GM12878 (cell line): ENCODE results near the gene ZNF804B. TPM values are rescaled to one million over a fixed set of nuclear protein-coding genes. Genes with fewer than 3 reads are reported as not detected.
A peak's percentile ranks its signal among the peaks of the same experiment; 100 is the strongest.

Experiments used
- ATAC-seq: fragments of 200-7000 bp; cut with Tn5 transposase; 3 replicates; pipeline ENCODE4 v1.9.1; 2020; ENCODE audit warnings: mild to moderate bottlenecking, moderate library complexity
- BruUV-seq: library from RNA; stranded (reverse); fragments of 400-500 nt; replicated peaks from 2 replicates; lab custom pipeline; 2021; lab: Mats Ljungman, UMichigan
- CTCF ChIA-PET: fragments of 300-600 bp; sonication (Branson Sonifier 250); formaldehyde crosslinking; extraction: SDS; loops from one replicate; lab custom pipeline; 2021; ENCODE audit warnings: inconsistent platforms; lab: Yijun Ruan, JAX
- POLR2A ChIA-PET: fragments of 350-600 bp; formaldehyde crosslinking; extraction: SDS; loops from one replicate; lab custom pipeline; 2021; ENCODE audit warnings: inconsistent platforms; lab: Charles Lee
- RAD21 ChIA-PET: fragments of 300-600 bp; sonication (Branson Sonifier 250); formaldehyde crosslinking; loops from one replicate; lab custom pipeline; 2023; ENCODE audit warnings: antibody characterized with exemption; ENCODE audit not compliant: unreplicated experiment; lab: Charles Lee
- SMC1A ChIA-PET: fragments of 300-600 bp; sonication (Branson Sonifier 250); formaldehyde crosslinking; loops from one replicate; lab custom pipeline; 2023; ENCODE audit not compliant: unreplicated experiment, uncharacterized antibody; lab: Charles Lee
- DNase-seq: peaks from one replicate; pipeline ENCODE4 v3.0.0-alpha.2; 2011; ENCODE audit warnings: low read depth, low spot score
- FAIRE-seq: peaks from 3 replicates; lab custom pipeline; 2011; peaks lifted over from hg19 to GRCh38; lab: Jason Lieb, UNC
- H2AFZ ChIP-seq: 2 replicates; pipeline ENCODE4 v1.6.0; 2011; ENCODE audit warnings: low read depth, low read length, control low read depth; ENCODE audit not compliant: control insufficient read depth
- H3K27ac ChIP-seq: 2 replicates; pipeline ENCODE4 v1.5.1; 2011; ENCODE audit warnings: control low read depth; ENCODE audit not compliant: control insufficient read depth, insufficient read depth
- H3K27me3 ChIP-seq, 2 experiments: replicated peaks in 1 of 2; 2 replicates each; pipeline versions ENCODE4 v1.6.0 to v1.6.1; 2011; ENCODE audit warnings: low read length in 1 of 2; ENCODE audit not compliant: control insufficient read depth in 2 of 2, insufficient read depth in 2 of 2
- H3K36me3 ChIP-seq, 2 experiments: 2 replicates each; pipeline ENCODE4 v1.5.1; 2011; ENCODE audit warnings: low read length in 1 of 2; ENCODE audit not compliant: control insufficient read depth in 2 of 2, insufficient read depth in 2 of 2
- H3K4me1 ChIP-seq: 2 replicates; pipeline ENCODE4 v1.6.1; 2011; ENCODE audit warnings: mild to moderate bottlenecking, low read length, moderate library complexity, mixed read lengths; ENCODE audit not compliant: control insufficient read depth, insufficient read depth
- H3K4me2 ChIP-seq: 2 replicates; pipeline ENCODE4 v1.6.0; 2011; ENCODE audit warnings: control low read depth; ENCODE audit not compliant: control insufficient read depth, insufficient read depth
- H3K4me3 ChIP-seq: fragments of 200-600 bp; sonication (generic); 2 replicates; pipeline ENCODE4 v1.5.1; 2016
- H3K79me2 ChIP-seq: 2 replicates; pipeline ENCODE4 v1.6.0; 2011; ENCODE audit warnings: low read length; ENCODE audit not compliant: control insufficient read depth, insufficient read depth
- H3K9ac ChIP-seq: 2 replicates; pipeline ENCODE4 v1.8.0; 2011; ENCODE audit warnings: low read length, control low read depth, mixed read lengths; ENCODE audit not compliant: control insufficient read depth, insufficient read depth
- H3K9me3 ChIP-seq: replicated peaks from 3 replicates; pipeline ENCODE4 v1.5.1; 2011; ENCODE audit warnings: mild to moderate bottlenecking, low read length; ENCODE audit not compliant: control insufficient read depth, insufficient read depth
- H4K20me1 ChIP-seq: 2 replicates; pipeline ENCODE4 v1.6.0; 2011; ENCODE audit not compliant: control insufficient read depth, insufficient read depth
- ATF2 ChIP-seq: IDR thresholded peaks from 2 replicates; pipeline ENCODE4 v1.6.1; 2012; ENCODE audit warnings: low read length, inconsistent platforms
- BHLHE40 ChIP-seq, 2 experiments: fragments of 450-650 bp in 1 of 2; IDR thresholded peaks; 2 replicates each; pipeline ENCODE4 v1.6.1; 2011 to 2017; ENCODE audit warnings: low read depth in 2 of 2, borderline replicate concordance in 1 of 2, improper control_type of control experiment in 1 of 2, low read length in 1 of 2, mild to moderate bottlenecking in 1 of 2
- CBX3 ChIP-seq: fragments of 200-600 bp; sonication (generic); IDR thresholded peaks from 2 replicates; pipeline ENCODE4 v1.6.1; 2016; ENCODE audit warnings: low read depth, borderline replicate concordance
- CHD1 ChIP-seq: IDR thresholded peaks from 2 replicates; pipeline ENCODE4 v1.6.1; 2012; ENCODE audit warnings: low read depth, low read length, improper control_type of control experiment
- CTCF ChIP-seq, 3 experiments: IDR thresholded peaks in 2 of 3; conservative IDR thresholded peaks in 1 of 3; 2 replicates each; pipeline ENCODE4 v1.5.1; 2011; ENCODE audit warnings: low read depth in 3 of 3, low read length in 3 of 3, mild to moderate bottlenecking in 3 of 3, control low read depth in 2 of 3, moderate library complexity in 2 of 3, inconsistent platforms in 1 of 3, mixed read lengths in 1 of 3; ENCODE audit not compliant: control insufficient read depth in 2 of 3, insufficient read depth in 1 of 3; ENCODE audit errors: extremely low read depth in 1 of 3
- EZH2 ChIP-seq: IDR thresholded peaks from 2 replicates; pipeline ENCODE4 v1.6.1; 2012; ENCODE audit warnings: low read depth, mild to moderate bottlenecking, control low read depth, inconsistent platforms, low read length, borderline replicate concordance; ENCODE audit not compliant: control insufficient read depth
- HCFC1 ChIP-seq: fragments of 150-350 bp; IDR thresholded peaks from 2 replicates; pipeline ENCODE4 v1.6.1; 2014; ENCODE audit warnings: low read length
- MYB ChIP-seq: fragments of 150-350 bp; IDR thresholded peaks from 2 replicates; pipeline ENCODE4 v1.6.1; 2014; ENCODE audit warnings: mild to moderate bottlenecking, low read depth, low read length, borderline replicate concordance
- RAD21 ChIP-seq: IDR thresholded peaks from 2 replicates; pipeline ENCODE4 v1.6.1; 2011; ENCODE audit warnings: mild to moderate bottlenecking, low read depth, low read length, moderate library complexity; ENCODE audit not compliant: insufficient read depth
- SIN3A ChIP-seq: IDR thresholded peaks from 2 replicates; pipeline ENCODE4 v1.6.1; 2012; ENCODE audit warnings: low read depth, low read length, improper control_type of control experiment
- SKIL ChIP-seq: fragments of 450-650 bp; IDR thresholded peaks from 2 replicates; pipeline ENCODE4 v1.6.1; 2017; ENCODE audit warnings: mild to moderate bottlenecking, low read depth, inconsistent platforms; ENCODE audit not compliant: poor library complexity, severe bottlenecking
- SPI1 ChIP-seq: IDR thresholded peaks from 2 replicates; pipeline ENCODE4 v1.6.1; 2011; ENCODE audit warnings: low read depth, mild to moderate bottlenecking, low read length, moderate library complexity, borderline replicate concordance; ENCODE audit not compliant: insufficient read depth
- SREBF2 ChIP-seq: IDR thresholded peaks from 2 replicates; pipeline ENCODE4 v1.6.1; 2012; ENCODE audit warnings: mild to moderate bottlenecking, low read length
- SUPT20H ChIP-seq: IDR thresholded peaks from 2 replicates; pipeline ENCODE4 v1.6.1; 2011; ENCODE audit warnings: low read depth, mild to moderate bottlenecking, low read length, moderate library complexity, borderline replicate concordance; ENCODE audit not compliant: control insufficient read depth
- ZNF207 ChIP-seq: fragments of 450-650 bp; IDR thresholded peaks from 2 replicates; pipeline ENCODE4 v1.6.1; 2014; ENCODE audit warnings: antibody characterized with exemption, mild to moderate bottlenecking, borderline replicate concordance
- ZNF24 ChIP-seq: fragments of 450-650 bp; IDR thresholded peaks from 2 replicates; pipeline ENCODE4 v1.6.1; 2017; ENCODE audit warnings: antibody characterized with exemption, mild to moderate bottlenecking
- ZNF622 ChIP-seq: fragments of 450-650 bp; IDR thresholded peaks from 2 replicates; pipeline ENCODE4 v1.6.1; 2017; ENCODE audit warnings: mild to moderate bottlenecking, inconsistent platforms
- WGBS: methylation state at CpG from one replicate; pipeline ENCODE4 v1.1.6; 2016; ENCODE audit warnings: low lambda C conversion rate; ENCODE audit not compliant: insufficient replicate concordance, insufficient coverage; ENCODE audit errors: missing lambda C conversion rate; 5-methylcytosine and 5-hydroxymethylcytosine counted together
- in situ Hi-C: fragments of 300-500 bp; cut with MboI; formaldehyde crosslinking; loops from 9 replicates; pipeline ENCODE4 v1.14.3; 2018; ENCODE audit warnings: mixed read lengths
- intact Hi-C: fragments of 100-400 bp; cut with micrococcal nuclease; formaldehyde crosslinking; loops from one replicate; pipeline ENCODE4 v1.14.2; 2022; ENCODE audit not compliant: unreplicated experiment
- polyA plus RNA-seq, 11 experiments: library from polyadenylated mRNA; depleted of rRNA in 4 of 11; unstranded in 6 of 11; stranded (reverse) in 5 of 11; fragments of >200 nt; fragmentation: Nextera tagmentation in 4 of 11; fragmentation: Illumina TruSeq in 1 of 11; extraction: Ambion mirVana in 4 of 11; extraction: Trizol in 1 of 11; gene quantifications; 1 replicate in 1 of 11; 2 replicates in 10 of 11; pipeline versions ENCODE4 v1.2.1 to v1.2.3, GENCODE V29; 2011 to 2016; ENCODE audit warnings: inconsistent platforms in 2 of 11, missing spikeins in 2 of 11, low read depth in 1 of 11
- total RNA-seq, 4 experiments: library from RNA; depleted of rRNA in 3 of 4; stranded (reverse); fragments of >200 nt in 3 of 4; fragmentation: Illumina TruSeq in 1 of 4; extraction: Trizol in 1 of 4; gene quantifications; 2 replicates each; pipeline versions ENCODE4 v1.2.1 to v1.2.3, GENCODE V29; 2013 to 2021

The ZNF804B gene
- total and polyA plus RNA-seq, 10 of the 15 experiments (the other 5 are each of a cell fraction or from before 2014, with no cell fraction given) = not detected

GRCh38 chr7:88835147-88835728 is 75.7 kb downstream of the ZNF804B start:
- H3K79me2 ChIP-seq = no peaks in the 10 kb centered on the region
- H3K36me3 ChIP-seq = no peaks in the 10 kb centered on the region
- ChIA-PET CTCF (interaction anchor here (0.7 to 6.3 kb wide), 26 partner anchors 9 to 1443 kb away, joined by 3 to 78 read pairs (median 4); partner anchors contain the start of gene TEX47), RAD21 (interaction anchor here (0.8 to 2.8 kb wide), 11 partner anchors 9 to 788 kb away, joined by 3 to 58 read pairs (median 4); no protein-coding TSS in a partner anchor), POLR2A (no interaction called here), SMC1A (interaction anchor here (0.7 to 2.8 kb wide), 16 partner anchors 8 to 787 kb away, joined by 3 to 50 read pairs (median 5); no protein-coding TSS in a partner anchor)
- H3K27me3 ChIP-seq = no peaks in the 10 kb centered on the region
- H3K4me1 ChIP-seq = no peaks in the 10 kb centered on the region
- in situ Hi-C loops (loop anchor here (5.0 to 25.0 kb wide), 2 partner anchors 288 to 598 kb away; no protein-coding TSS in a partner anchor), intact Hi-C loops (loop anchor here (1.0 to 2.0 kb wide), 3 partner anchors 289 to 592 kb away; no protein-coding TSS in a partner anchor)
- peak; percentile 97 for ATAC-seq
- 0% methylated on average over 3 of the region's 3 CpGs for WGBS
- DNase-seq = peak; percentile 15
- no peak overlapping the region for H3K9ac ChIP-seq
- H4K20me1 ChIP-seq = no peaks in the 10 kb centered on the region
- peak; percentile 76 for FAIRE-seq
- no peak overlapping the region for H3K27ac ChIP-seq
- H2AFZ ChIP-seq = no peak overlapping the region
- no peak overlapping the region for H3K4me3 ChIP-seq
- no peak overlapping the region for H3K4me2 ChIP-seq
- BruUV-seq = no TSS peak
- no peaks in the 10 kb centered on the region for H3K9me3 ChIP-seq
- TF ChIP-seq SUPT20H = no peak
- TF ChIP-seq SKIL = no peak
- no peak for TF ChIP-seq EZH2
- TF ChIP-seq RAD21 = peak; percentile 71
- TF ChIP-seq SREBF2 = no peak
- no peak for TF ChIP-seq ATF2
- no peak for TF ChIP-seq CBX3
- TF ChIP-seq ZNF24 = no peak
- peak; percentile 70; the same call in 1 of the 2 replicates for TF ChIP-seq SPI1
- TF ChIP-seq SIN3A = no peak
- peak; percentile 47 to 63 (median 59) for TF ChIP-seq CTCF (IDR thresholded peaks at IDR 0.05 in 2 of 3, conservative IDR thresholded peaks at IDR 0.05 in 1 of 3; ENCODE audit: control insufficient read depth in 2 of 3, extremely low read depth in 1 of 3, insufficient read depth in 1 of 3, low read depth in 3 of 3, low read length in 3 of 3)
- TF ChIP-seq BHLHE40 (IDR thresholded peaks at IDR 0.05; ENCODE audit: borderline replicate concordance in 1 of 2, low read depth in 2 of 2, low read length in 1 of 2) = no peak
- no peak for TF ChIP-seq ZNF622
- no peak for TF ChIP-seq CHD1
- no peak for TF ChIP-seq MYB
- no peak for TF ChIP-seq ZNF207
- TF ChIP-seq HCFC1 = no peak
